ENCODE results near the gene TTC7B.
A peak's percentile ranks its signal among the peaks of the same experiment; 100 is the strongest.

Gene TTC7B

DNA sequence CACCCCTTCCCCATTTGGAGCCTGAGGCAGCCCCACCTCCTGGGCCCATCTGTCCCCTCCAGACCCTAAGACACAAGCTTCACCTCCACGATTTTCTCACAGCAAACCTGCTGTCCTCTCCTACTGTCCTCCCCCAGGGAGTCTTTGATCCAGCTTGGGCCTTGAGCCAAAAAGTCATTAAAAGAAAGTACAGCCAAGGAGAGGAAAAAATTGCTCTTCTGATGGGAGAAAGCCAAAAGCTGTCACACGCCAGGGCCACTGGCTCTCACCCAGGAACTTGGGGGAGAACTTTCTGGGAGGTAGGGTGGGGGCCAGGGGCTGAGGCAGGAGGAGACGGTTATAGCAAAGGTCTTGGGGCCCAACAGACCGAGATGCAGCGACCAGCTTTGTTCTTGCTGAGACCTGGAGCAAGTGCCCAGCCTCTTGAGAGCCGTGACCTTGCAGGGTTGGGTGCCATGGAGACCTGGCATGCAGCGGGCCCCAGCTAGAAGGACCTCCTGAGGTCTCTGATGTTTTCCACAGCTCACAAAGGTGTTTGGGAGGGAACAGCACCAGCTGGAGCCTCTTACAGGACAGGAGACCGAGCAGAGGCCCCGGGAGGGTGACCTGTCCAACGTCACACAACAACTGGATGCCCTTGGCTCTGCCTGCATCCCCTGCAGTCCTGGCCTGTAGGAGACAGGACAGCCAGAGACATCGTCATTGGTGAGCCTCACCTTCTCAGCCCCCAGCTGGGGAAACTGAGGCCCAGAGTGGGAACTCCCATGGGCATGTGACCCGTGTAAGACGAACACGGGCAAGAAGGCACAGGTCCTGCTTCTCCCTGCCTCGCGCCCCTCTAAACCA, 294.9 kb downstream of the TTC7B start:
- H3K4me3 ChIP-seq (IDR thresholded peaks at IDR 0.05; ENCODE audit: insufficient read depth, low read depth, low read length): no peak overlapping the region
- H3K4me2 ChIP-seq: no peak overlapping the region
- H4K20me1 ChIP-seq (ENCODE audit: insufficient read depth): no peaks in the 10 kb centered on the region
- H3K27ac ChIP-seq: no peak overlapping the region
- H3K27me3 ChIP-seq (ENCODE audit: insufficient read depth, low read depth): no peaks in the 10 kb centered on the region
- TF ChIP-seq, protein P1, sequence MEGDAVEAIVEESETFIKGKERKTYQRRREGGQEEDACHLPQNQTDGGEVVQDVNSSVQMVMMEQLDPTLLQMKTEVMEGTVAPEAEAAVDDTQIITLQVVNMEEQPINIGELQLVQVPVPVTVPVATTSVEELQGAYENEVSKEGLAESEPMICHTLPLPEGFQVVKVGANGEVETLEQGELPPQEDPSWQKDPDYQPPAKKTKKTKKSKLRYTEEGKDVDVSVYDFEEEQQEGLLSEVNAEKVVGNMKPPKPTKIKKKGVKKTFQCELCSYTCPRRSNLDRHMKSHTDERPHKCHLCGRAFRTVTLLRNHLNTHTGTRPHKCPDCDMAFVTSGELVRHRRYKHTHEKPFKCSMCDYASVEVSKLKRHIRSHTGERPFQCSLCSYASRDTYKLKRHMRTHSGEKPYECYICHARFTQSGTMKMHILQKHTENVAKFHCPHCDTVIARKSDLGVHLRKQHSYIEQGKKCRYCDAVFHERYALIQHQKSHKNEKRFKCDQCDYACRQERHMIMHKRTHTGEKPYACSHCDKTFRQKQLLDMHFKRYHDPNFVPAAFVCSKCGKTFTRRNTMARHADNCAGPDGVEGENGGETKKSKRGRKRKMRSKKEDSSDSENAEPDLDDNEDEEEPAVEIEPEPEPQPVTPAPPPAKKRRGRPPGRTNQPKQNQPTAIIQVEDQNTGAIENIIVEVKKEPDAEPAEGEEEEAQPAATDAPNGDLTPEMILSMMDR (conservative IDR thresholded peaks at IDR 0.05; ENCODE audit: low read depth, low read length): no peak
- H3K9ac ChIP-seq: no peak overlapping the region
- no peaks in the 10 kb centered on the region for H3K4me1 ChIP-seq (ENCODE audit: low read depth, poor library complexity, severe bottlenecking)
- no peaks in the 10 kb centered on the region for H3K36me3 ChIP-seq (ENCODE audit: insufficient read depth)
- H3K79me2 ChIP-seq (ENCODE audit: insufficient read depth, low read depth): no peaks in the 10 kb centered on the region
- no peak overlapping the region for H2AFZ ChIP-seq (ENCODE audit: low read depth)

DNA sequence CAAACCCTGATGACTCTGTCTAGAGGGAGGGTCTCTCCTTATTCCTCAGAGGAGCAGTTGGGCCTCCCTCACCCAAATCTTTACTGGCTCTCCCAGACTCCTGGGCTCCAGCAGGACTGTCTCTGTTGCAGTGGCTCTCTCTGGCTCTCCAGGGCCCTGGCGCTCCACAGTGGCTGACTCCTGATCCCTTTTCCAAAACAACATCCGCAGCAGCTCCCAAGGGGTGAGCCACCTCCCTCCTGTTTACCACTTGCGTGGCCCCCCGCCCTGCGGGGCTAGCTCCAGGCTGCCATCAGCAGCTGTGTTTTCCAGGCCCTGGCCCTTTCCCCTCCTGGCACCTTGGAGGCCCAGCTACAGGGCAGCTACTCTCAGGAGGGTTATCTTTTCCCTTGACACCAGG, 295.9 kb downstream of the TTC7B start:
- Histone ChIP-seq H3K4me1 (ENCODE audit: low read depth, poor library complexity, severe bottlenecking) (no peaks in the 10 kb centered on the region), H3K4me3 (IDR thresholded peaks at IDR 0.05; ENCODE audit: insufficient read depth, low read depth, low read length) (no peak overlapping the region), H3K79me2 (ENCODE audit: insufficient read depth, low read depth) (no peaks in the 10 kb centered on the region), H3K27ac (no peak overlapping the region), H3K27me3 (ENCODE audit: insufficient read depth, low read depth) (no peaks in the 10 kb centered on the region), H3K36me3 (ENCODE audit: insufficient read depth) (no peaks in the 10 kb centered on the region), H4K20me1 (ENCODE audit: insufficient read depth) (no peaks in the 10 kb centered on the region), H2AFZ (ENCODE audit: low read depth) (no peak overlapping the region), H3K9ac (no peak overlapping the region), H3K4me2 (no peak overlapping the region)
- TF ChIP-seq, protein P1 (conservative IDR thresholded peaks at IDR 0.05; ENCODE audit: low read depth, low read length): no peak

DNA sequence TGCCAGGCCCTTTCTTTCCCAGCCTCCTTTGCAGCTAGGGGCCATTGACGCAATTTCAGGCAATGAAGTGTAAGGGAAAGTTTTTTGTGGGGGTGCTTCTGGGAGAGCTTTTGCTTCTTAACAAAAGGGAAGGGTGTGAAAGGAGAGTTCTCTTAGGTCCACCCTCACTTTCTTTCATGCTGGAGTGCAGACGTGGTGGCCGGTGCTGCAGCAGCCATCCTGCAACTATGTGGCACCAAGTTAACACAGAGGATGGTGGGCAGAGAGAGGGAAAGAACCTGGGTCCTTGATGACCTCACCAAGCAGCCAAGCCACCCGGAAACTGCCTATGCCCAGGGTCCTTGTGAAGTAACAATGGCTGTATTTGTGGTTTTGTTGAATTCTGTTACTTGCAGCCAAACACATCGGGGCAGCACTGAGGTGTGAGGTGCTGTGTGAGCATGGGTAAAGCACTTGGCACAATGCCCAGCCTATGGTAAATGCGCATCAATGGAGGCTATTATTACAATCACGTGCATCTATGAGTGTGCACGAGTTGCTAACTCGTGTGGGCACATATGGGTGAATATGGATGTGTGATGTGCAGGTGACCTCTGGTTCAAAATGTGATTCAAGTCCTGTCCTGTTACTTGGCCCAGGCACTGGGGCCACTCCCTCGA, 296.8 kb downstream of the TTC7B start:
- no peak overlapping the region for H3K4me3 ChIP-seq (IDR thresholded peaks at IDR 0.05; ENCODE audit: insufficient read depth, low read depth, low read length)
- TF ChIP-seq, protein P1 (conservative IDR thresholded peaks at IDR 0.05; ENCODE audit: low read depth, low read length): no peak; the same call in 1 of the 2 replicates
- H3K79me2 ChIP-seq (ENCODE audit: insufficient read depth, low read depth): no peaks in the 10 kb centered on the region
- H2AFZ ChIP-seq (ENCODE audit: low read depth): no peak overlapping the region
- no peak overlapping the region for H3K27ac ChIP-seq
- no peaks in the 10 kb centered on the region for H4K20me1 ChIP-seq (ENCODE audit: insufficient read depth)
- no peaks in the 10 kb centered on the region for H3K27me3 ChIP-seq (ENCODE audit: insufficient read depth, low read depth)
- no peak overlapping the region for H3K9ac ChIP-seq
- H3K36me3 ChIP-seq (ENCODE audit: insufficient read depth): no peaks in the 10 kb centered on the region
- no peaks in the 10 kb centered on the region for H3K4me1 ChIP-seq (ENCODE audit: low read depth, poor library complexity, severe bottlenecking)
- no peak overlapping the region for H3K4me2 ChIP-seq

DNA sequence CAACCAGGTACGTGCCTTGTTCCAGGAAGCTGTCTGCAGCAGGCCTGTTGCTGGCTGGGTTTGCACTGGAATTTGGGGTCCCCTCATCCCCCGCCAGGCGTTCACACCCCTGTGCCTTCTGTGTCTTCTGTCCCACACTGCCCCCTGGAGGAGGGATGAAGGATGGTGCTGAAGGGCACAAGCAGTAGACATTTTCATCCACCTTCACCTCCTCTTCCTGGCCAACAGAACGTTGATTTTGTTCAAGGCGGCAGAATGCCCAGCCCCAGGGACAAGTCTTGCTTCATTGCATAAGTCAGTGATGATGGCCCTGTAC, 297.3 kb downstream of the TTC7B start:
- Histone ChIP-seq H3K27ac (no peak overlapping the region), H4K20me1 (ENCODE audit: insufficient read depth) (no peaks in the 10 kb centered on the region), H3K4me2 (no peak overlapping the region), H3K4me1 (ENCODE audit: low read depth, poor library complexity, severe bottlenecking) (no peaks in the 10 kb centered on the region), H3K79me2 (ENCODE audit: insufficient read depth, low read depth) (no peaks in the 10 kb centered on the region), H3K9ac (no peak overlapping the region), H3K4me3 (IDR thresholded peaks at IDR 0.05; ENCODE audit: insufficient read depth, low read depth, low read length) (no peak overlapping the region), H2AFZ (ENCODE audit: low read depth) (no peak overlapping the region), H3K36me3 (ENCODE audit: insufficient read depth) (no peaks in the 10 kb centered on the region), H3K27me3 (ENCODE audit: insufficient read depth, low read depth) (no peaks in the 10 kb centered on the region)
- TF ChIP-seq, protein P1 (conservative IDR thresholded peaks at IDR 0.05; ENCODE audit: low read depth, low read length): peak; percentile 50

Measured in KMS-11 (cell line).